SK-N-SH (cell line): ENCODE measurements around the gene BTBD16.

Source experiments
- CHD2 ChIP-seq: fragments of 150-350 bp; IDR thresholded peaks from 2 replicates; pipeline ENCODE4 v1.6.1; 2018; ENCODE audit warnings: low read length; ENCODE audit not compliant: partially characterized antibody
- RAD21 ChIP-seq: IDR thresholded peaks from 2 replicates; pipeline ENCODE4 v1.6.1; 2012; ENCODE audit warnings: mild to moderate bottlenecking, low read length
- TF ChIP-seq, protein P1 (sequence below): fragments of 200-600 bp; sonication (generic); IDR thresholded peaks from 2 replicates; pipeline ENCODE4 v1.6.1; 2017; ENCODE audit warnings: antibody characterized with exemption, mild to moderate bottlenecking, moderate library complexity
- TF ChIP-seq, protein P2 (sequence below): IDR thresholded peaks from 2 replicates; pipeline ENCODE4 v1.4.0; 2012; ENCODE audit warnings: low read depth, borderline replicate concordance
- TF ChIP-seq, protein P3 (sequence below): IDR thresholded peaks from 2 replicates; pipeline ENCODE4 v1.4.0; 2012; ENCODE audit warnings: low read depth, borderline replicate concordance

GRCh38 chr10:122387572-122387971 is 116.5 kb downstream of the BTBD16 start:
- no peak for TF ChIP-seq CHD2
- TF ChIP-seq, protein P1, sequence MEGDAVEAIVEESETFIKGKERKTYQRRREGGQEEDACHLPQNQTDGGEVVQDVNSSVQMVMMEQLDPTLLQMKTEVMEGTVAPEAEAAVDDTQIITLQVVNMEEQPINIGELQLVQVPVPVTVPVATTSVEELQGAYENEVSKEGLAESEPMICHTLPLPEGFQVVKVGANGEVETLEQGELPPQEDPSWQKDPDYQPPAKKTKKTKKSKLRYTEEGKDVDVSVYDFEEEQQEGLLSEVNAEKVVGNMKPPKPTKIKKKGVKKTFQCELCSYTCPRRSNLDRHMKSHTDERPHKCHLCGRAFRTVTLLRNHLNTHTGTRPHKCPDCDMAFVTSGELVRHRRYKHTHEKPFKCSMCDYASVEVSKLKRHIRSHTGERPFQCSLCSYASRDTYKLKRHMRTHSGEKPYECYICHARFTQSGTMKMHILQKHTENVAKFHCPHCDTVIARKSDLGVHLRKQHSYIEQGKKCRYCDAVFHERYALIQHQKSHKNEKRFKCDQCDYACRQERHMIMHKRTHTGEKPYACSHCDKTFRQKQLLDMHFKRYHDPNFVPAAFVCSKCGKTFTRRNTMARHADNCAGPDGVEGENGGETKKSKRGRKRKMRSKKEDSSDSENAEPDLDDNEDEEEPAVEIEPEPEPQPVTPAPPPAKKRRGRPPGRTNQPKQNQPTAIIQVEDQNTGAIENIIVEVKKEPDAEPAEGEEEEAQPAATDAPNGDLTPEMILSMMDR, result no peak
- TF ChIP-seq RAD21, result no peak
- TF ChIP-seq, protein P2, sequence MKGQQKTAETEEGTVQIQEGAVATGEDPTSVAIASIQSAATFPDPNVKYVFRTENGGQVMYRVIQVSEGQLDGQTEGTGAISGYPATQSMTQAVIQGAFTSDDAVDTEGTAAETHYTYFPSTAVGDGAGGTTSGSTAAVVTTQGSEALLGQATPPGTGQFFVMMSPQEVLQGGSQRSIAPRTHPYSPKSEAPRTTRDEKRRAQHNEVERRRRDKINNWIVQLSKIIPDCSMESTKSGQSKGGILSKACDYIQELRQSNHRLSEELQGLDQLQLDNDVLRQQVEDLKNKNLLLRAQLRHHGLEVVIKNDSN, result no peak
- TF ChIP-seq, protein P3, sequence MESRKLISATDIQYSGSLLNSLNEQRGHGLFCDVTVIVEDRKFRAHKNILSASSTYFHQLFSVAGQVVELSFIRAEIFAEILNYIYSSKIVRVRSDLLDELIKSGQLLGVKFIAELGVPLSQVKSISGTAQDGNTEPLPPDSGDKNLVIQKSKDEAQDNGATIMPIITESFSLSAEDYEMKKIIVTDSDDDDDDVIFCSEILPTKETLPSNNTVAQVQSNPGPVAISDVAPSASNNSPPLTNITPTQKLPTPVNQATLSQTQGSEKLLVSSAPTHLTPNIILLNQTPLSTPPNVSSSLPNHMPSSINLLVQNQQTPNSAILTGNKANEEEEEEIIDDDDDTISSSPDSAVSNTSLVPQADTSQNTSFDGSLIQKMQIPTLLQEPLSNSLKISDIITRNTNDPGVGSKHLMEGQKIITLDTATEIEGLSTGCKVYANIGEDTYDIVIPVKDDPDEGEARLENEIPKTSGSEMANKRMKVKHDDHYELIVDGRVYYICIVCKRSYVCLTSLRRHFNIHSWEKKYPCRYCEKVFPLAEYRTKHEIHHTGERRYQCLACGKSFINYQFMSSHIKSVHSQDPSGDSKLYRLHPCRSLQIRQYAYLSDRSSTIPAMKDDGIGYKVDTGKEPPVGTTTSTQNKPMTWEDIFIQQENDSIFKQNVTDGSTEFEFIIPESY, result no peak
